ENCODE measurements around the gene HAPLN3. TPM values are rescaled to one million over a fixed set of nuclear protein-coding genes. Genes with fewer than 3 reads are reported as not detected.

HAPLN3 gene
- total and polyA plus RNA-seq, 8 donors = 0.61 to 33.9 (median 6.4) TPM; not detected in 1

DNA sequence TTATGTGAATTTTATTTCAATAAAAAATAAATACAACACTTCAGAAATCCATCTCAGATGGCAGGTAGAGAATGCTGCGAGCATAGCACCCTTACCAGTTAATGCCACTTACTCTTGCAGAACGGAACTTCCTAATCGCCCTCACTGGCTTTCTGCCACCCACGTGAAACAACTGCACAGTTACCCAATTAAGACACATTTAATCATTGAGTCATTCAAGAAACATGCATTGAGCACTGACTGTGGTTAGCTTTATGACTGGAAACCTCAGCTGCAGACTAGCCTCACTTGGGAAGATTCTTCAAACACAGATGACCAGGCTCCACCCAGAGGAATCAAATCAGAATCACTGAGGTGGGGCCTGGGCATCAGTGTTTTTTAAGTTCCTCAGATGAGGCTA, 23.4 kb upstream of the HAPLN3 start:
- H3K27ac ChIP-seq = peak overlapping the region in 1 of 5 donors; percentile 7
- H3K9me3 ChIP-seq = no peaks in the 10 kb centered on the region
- H3K4me1 ChIP-seq = peaks cover 0 to 9% (median 3%) of the 10 kb centered on the region in 4 donors
- no peaks in the 10 kb centered on the region for H3K36me3 ChIP-seq
- peak; percentile 45 to 47 for DNase-seq
- TF ChIP-seq, protein P1, sequence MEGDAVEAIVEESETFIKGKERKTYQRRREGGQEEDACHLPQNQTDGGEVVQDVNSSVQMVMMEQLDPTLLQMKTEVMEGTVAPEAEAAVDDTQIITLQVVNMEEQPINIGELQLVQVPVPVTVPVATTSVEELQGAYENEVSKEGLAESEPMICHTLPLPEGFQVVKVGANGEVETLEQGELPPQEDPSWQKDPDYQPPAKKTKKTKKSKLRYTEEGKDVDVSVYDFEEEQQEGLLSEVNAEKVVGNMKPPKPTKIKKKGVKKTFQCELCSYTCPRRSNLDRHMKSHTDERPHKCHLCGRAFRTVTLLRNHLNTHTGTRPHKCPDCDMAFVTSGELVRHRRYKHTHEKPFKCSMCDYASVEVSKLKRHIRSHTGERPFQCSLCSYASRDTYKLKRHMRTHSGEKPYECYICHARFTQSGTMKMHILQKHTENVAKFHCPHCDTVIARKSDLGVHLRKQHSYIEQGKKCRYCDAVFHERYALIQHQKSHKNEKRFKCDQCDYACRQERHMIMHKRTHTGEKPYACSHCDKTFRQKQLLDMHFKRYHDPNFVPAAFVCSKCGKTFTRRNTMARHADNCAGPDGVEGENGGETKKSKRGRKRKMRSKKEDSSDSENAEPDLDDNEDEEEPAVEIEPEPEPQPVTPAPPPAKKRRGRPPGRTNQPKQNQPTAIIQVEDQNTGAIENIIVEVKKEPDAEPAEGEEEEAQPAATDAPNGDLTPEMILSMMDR (IDR thresholded peaks at IDR 0.05) = no peak
- TF ChIP-seq POLR2A (IDR thresholded peaks at IDR 0.05) (no peak), POLR2AphosphoS5 (IDR thresholded peaks at IDR 0.05) (peak; percentile 15 to 59 (median 34)), EP300 (IDR thresholded peaks at IDR 0.05) (no peak)
- no peak overlapping the region for H3K4me3 ChIP-seq
- H3K27me3 ChIP-seq = peaks cover 0 to 5% (median 0%) of the 10 kb centered on the region in 3 donors
- intact Hi-C loops (cut with DNase I; ENCODE audit: low total_unique reads) = no loop called here
- WGBS, 5 donors = 20 to 32% (median 29%) methylated on average over 4 of the region's 4 CpGs

DNA sequence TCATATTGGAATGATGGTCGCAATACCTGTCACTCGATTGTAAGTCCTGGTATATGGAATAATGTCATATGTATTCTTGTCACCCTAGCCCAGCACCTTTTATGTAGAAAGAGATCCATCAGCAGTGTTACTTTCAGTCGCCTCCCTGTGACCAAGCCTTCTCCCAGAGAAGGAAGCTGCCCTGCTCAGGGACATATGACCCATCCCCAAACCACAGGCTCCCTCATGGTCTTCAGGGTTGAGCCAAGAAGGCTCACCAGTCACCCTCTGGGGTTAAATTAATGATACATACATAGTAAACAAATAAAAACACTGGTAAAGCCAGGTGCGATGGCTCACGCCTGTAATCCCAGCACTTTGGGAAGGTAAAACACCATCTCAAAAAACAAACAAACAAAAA, 22.4 kb upstream of the HAPLN3 start:
- no peak overlapping the region for H3K4me3 ChIP-seq
- intact Hi-C loops (cut with DNase I; ENCODE audit: low total_unique reads) = no loop called here
- H3K27me3 ChIP-seq = peaks cover 0 to 5% (median 0%) of the 10 kb centered on the region in 3 donors
- TF ChIP-seq POLR2AphosphoS5 (IDR thresholded peaks at IDR 0.05) (no peak), POLR2A (IDR thresholded peaks at IDR 0.05) (no peak), EP300 (IDR thresholded peaks at IDR 0.05) (no peak)
- TF ChIP-seq, protein P1 (IDR thresholded peaks at IDR 0.05) = no peak
- peak overlapping the region in 1 of 5 donors; percentile 8 for H3K27ac ChIP-seq
- H3K9me3 ChIP-seq = no peaks in the 10 kb centered on the region
- H3K36me3 ChIP-seq = no peaks in the 10 kb centered on the region
- 70 to 88% (median 81%) methylated on average over 5 of the region's 5 CpGs for WGBS, 5 donors
- DNase-seq = no peak
- peaks cover 4 to 15% (median 8%) of the 10 kb centered on the region in 4 donors for H3K4me1 ChIP-seq

DNA sequence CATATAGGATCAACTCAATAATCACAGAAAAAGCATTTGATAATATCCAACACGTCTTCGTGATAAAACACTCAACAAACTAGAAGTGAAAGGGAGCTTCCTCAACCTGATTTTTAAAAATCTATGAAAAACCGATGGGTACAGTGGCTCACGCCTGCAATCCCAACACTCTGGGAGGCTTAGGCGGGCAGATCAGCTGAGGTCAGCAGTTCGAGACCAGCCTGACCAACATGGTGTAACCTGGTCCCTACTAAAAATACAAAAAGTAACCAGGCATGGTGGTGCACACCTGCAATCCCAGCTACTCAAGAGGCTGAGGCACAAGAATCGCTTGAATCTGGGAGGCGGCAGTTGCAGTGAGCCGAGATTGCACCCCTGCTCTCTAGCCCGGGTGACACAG, 20.0 kb upstream of the HAPLN3 start:
- no peaks in the 10 kb centered on the region for H3K9me3 ChIP-seq
- WGBS, 5 donors = 85 to 94% (median 94%) methylated on average over 7 to 10 of the region's 10 CpGs
- intact Hi-C loops (cut with DNase I; ENCODE audit: low total_unique reads) = no loop called here
- DNase-seq = no peak
- H3K4me3 ChIP-seq = no peak overlapping the region
- no peak overlapping the region for H3K27ac ChIP-seq
- peaks cover 11 to 34% (median 22%) of the 10 kb centered on the region in 4 donors for H3K4me1 ChIP-seq
- H3K27me3 ChIP-seq = peaks cover 0 to 5% (median 0%) of the 10 kb centered on the region in 3 donors
- H3K36me3 ChIP-seq = peaks cover 0 to under 1% (median 0%) of the 10 kb centered on the region in 4 donors
- TF ChIP-seq POLR2A (IDR thresholded peaks at IDR 0.05) (no peak), POLR2AphosphoS5 (IDR thresholded peaks at IDR 0.05) (no peak)
- TF ChIP-seq, protein P1 (IDR thresholded peaks at IDR 0.05) = no peak

DNA sequence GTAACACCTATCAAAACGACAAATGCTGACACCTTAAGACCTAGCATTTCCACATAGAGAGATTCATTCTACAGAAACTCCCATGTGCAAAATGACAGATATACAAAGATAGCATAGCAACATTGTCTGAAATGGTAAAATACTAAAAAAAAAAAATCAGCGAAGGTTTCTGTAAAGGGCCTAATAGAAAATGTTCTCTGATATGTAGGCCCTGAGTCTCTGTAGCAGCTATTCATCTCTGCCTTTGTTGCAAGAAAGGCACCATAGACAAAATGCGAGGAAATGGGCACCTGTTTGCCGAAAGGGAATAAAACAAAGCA, 18.5 kb upstream of the HAPLN3 start:
- H3K27ac ChIP-seq = peak overlapping the region in 3 of 5 donors; percentile 78 to 85 (median 82)
- H3K4me1 ChIP-seq = peaks cover 11 to 48% (median 28%) of the 10 kb centered on the region in 4 donors
- H3K27me3 ChIP-seq = peaks cover 0 to 5% (median 0%) of the 10 kb centered on the region in 3 donors
- H3K36me3 ChIP-seq = peaks cover 3 to 15% (median 14%) of the 10 kb centered on the region in 4 donors
- WGBS, 5 donors = 40 to 57% (median 53%) methylated on average over 4 of the region's 4 CpGs
- no peak for DNase-seq
- peak overlapping the region; percentile 54 to 87 (median 76) for H3K4me3 ChIP-seq
- no peak for TF ChIP-seq EP300 (IDR thresholded peaks at IDR 0.05)
- no peak for TF ChIP-seq POLR2A (IDR thresholded peaks at IDR 0.05)
- TF ChIP-seq POLR2AphosphoS5 (IDR thresholded peaks at IDR 0.05) = no peak
- TF ChIP-seq, protein P1 (IDR thresholded peaks at IDR 0.05) = no peak
- intact Hi-C loops (cut with DNase I; ENCODE audit: low total_unique reads) = no loop called here
- no peaks in the 10 kb centered on the region for H3K9me3 ChIP-seq
